Stomach smooth muscle (tissue), 2 donors: ENCODE data around the gene MTMR10.
A peak's percentile ranks its signal among the peaks of the same experiment; 100 is the strongest.

Experiments
- H3K27ac ChIP-seq: one replicate; pipeline ENCODE4 v1.7.0; 2013; ENCODE audit warnings: mild to moderate bottlenecking, low read length, inconsistent platforms
- H3K27me3 ChIP-seq, 2 donors: one replicate each; pipeline ENCODE4 v1.7.0; 2013; ENCODE audit warnings: low read length in 2 of 2; ENCODE audit not compliant: insufficient read depth in 2 of 2, control insufficient read depth in 1 of 2
- H3K36me3 ChIP-seq, 2 donors: one replicate each; pipeline ENCODE4 v1.7.0; 2013; ENCODE audit warnings: low read length in 2 of 2; ENCODE audit not compliant: control insufficient read depth in 2 of 2, insufficient read depth in 2 of 2
- H3K4me1 ChIP-seq: one replicate; pipeline ENCODE4 v1.7.0; 2013; ENCODE audit warnings: low read length; ENCODE audit not compliant: control insufficient read depth, insufficient read depth
- H3K4me3 ChIP-seq, 2 donors: one replicate each; pipeline ENCODE4 v1.7.0; 2013; ENCODE audit warnings: low read length in 2 of 2
- H3K9ac ChIP-seq, 2 donors: one replicate each; pipeline ENCODE4 v1.7.0; 2013; ENCODE audit warnings: low read length in 2 of 2, mild to moderate bottlenecking in 1 of 2
- H3K9me3 ChIP-seq, 2 donors: one replicate each; pipeline ENCODE4 v1.7.0; 2013; ENCODE audit warnings: low read length in 2 of 2; ENCODE audit not compliant: control insufficient read depth in 2 of 2
- donor health status: healthy.
- donor health status: Pancreatic carcinoma.

MTMR10 gene

DNA sequence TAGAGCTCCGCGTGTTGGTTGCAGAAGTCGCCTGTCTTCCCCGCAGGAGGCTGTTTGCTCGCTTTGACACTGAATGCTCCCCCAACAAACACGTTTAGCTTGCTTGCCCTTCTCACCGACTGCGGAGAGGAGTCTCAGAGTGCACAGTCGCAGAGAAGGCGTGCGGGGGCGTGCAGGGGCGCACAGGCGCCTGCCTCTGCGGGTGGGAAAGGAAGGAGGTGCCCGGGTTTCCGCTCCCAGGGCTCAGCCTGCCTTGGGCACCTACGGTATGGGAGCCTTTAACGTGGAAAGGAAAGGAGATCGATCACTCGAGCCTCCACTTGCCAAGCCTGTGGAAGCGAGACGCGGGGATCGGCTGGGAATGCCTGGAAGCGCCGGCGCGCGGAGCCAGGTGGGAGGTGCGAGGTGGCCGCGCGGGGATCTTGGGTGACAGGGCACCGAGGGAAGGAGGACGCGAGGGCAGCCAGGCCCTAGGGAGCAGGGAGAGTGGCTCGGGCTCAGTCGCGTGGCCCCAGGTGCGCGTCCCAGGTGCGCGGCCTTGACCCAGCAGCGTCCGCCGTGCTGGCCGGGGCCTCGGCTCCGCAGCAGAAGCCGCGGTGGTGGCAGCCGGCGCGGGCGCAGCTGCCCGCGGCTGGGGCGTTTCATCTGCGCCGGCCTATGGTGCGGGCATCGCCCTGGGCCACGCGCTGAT is 87.8 kb downstream of the MTMR10 start, which contains the start of gene FAN1:
FAN1 (plus strand) TSS at position 419 of the 691 bp plus-strand sequence. CDS start 749 bp downstream, outside the sequence.
- H3K9me3 ChIP-seq = no peaks in the 10 kb centered on the region
- peak within 1 kb of the TSS; percentile 96 to 97 for H3K4me3 ChIP-seq
- peak within 1 kb of the TSS; percentile 46 for H3K27ac ChIP-seq
- H3K36me3 ChIP-seq = peaks cover 0 to 3% of the 10 kb centered on the region in 2 donors
- peak within 1 kb of the TSS; percentile 80 to 82 for H3K9ac ChIP-seq
- peaks cover 6% of the 10 kb centered on the region for H3K4me1 ChIP-seq
- H3K27me3 ChIP-seq = no peaks in the 10 kb centered on the region

DNA sequence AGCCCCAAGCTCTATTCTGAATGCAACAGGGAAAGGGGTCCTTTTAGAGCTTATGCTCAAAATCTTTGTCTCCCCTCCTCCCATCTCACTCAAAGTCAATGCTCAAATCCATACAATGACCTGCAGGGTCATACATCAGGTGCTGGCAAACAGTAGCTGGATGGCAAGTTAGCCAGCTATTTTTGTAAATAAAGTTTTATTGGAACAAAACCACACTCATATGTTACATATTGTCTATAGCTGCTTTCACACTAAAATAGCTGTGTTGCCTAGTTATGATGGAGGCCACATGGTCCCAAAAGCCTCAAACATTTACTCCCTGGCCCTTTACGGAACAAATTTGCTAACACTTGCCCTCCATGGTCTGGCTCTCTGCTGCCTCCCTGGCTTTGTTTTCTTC is 89.5 kb downstream of the MTMR10 start:
- Histone ChIP-seq H3K27ac (no peak overlapping the region), H3K9ac (no peak overlapping the region), H3K9me3 (no peaks in the 10 kb centered on the region), H3K27me3 (no peaks in the 10 kb centered on the region), H3K4me1 (peaks cover 6% of the 10 kb centered on the region), H3K4me3 (no peak overlapping the region), H3K36me3 (no peaks in the 10 kb centered on the region)

DNA sequence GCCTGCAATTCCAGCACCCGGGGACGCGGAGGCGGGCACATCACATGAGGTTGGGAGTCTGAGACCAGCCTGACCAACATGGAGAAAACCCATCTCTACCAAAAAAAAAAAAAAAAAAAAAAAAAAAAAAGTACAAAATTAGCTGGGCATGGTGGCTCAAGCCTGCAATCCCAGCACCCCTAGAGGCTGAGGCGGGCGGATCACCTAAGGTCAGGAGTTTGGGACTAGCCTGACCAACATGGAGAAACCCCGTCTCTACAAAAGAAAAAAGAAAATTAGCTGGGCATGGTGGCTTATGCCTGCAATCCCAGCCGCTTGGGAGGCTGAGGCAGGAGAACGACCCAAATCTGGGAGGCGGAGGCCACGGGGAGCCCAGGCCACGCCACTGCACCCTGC is 95.2 kb downstream of the MTMR10 start:
- H3K9me3 ChIP-seq = no peaks in the 10 kb centered on the region
- no peaks in the 10 kb centered on the region for H3K27me3 ChIP-seq
- no peaks in the 10 kb centered on the region for H3K4me1 ChIP-seq

DNA sequence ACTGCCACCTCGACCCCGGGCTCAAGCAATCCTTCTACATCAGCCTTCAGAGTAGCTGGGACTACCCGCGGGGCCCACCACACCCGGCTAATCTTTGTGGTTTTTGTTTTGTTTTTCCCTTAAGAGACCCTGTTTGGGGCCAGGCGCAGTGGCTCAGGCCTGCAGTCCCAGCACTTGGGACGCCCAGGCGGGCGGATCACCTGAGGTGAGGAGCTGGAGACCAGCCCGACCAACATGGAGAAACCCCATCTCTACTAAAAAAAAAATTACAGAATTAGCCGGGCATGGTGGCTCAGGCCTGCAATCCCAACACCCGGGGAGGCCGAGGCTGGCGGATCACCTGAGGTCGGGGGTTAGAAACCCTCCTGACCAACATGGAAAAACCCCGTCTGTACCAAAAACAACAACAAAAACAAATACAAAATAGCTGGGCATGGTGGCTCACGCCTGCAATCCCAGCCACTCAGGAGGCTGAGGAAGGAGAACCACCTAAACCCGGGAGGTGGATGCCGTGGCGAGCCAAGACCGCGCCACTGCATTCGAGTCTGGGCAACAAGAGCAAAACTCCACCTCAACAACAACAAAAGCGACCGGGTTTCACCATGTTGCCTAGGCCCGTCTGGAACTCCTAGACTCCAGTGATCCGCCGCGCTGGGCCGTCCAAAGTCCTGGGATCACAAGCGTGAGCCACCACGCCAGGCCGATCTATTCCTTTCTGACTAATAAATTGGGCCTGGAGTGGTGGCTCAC is 95.8 kb downstream of the MTMR10 start:
- H3K9me3 ChIP-seq = no peaks in the 10 kb centered on the region
- no peak overlapping the region for H3K4me3 ChIP-seq
- H3K36me3 ChIP-seq = no peaks in the 10 kb centered on the region
- H3K9ac ChIP-seq = no peak overlapping the region
- H3K27me3 ChIP-seq = no peaks in the 10 kb centered on the region
- H3K4me1 ChIP-seq = no peaks in the 10 kb centered on the region
- no peak overlapping the region for H3K27ac ChIP-seq

More for the DNA sequence above, 95.2 kb downstream of the MTMR10 start:
- Histone ChIP-seq H3K9ac (no peak overlapping the region), H3K27ac (no peak overlapping the region), H3K36me3 (no peaks in the 10 kb centered on the region), H3K4me3 (no peak overlapping the region)

DNA sequence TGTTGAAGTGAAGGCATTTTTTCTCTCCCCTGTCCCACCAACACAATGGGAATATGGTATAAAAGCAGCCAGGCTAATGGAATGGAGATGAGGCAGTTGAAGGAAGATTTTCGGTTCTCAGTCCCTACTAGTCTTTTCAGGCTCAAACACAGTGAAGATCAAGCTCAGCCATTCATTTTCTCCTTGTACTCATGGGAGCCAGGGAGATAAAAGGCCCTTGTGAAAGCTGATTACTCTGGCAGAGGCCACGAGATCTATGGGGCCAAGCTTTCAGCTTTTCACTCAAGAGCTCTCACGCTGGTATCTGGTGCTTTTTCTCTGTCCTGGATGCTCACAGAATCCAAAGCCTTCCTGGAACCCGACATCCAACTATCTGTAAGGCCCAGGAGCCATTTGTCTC is 102.2 kb downstream of the MTMR10 start:
- Histone ChIP-seq H3K4me1 (no peaks in the 10 kb centered on the region), H3K27me3 (no peaks in the 10 kb centered on the region), H3K4me3 (no peak overlapping the region), H3K9me3 (no peaks in the 10 kb centered on the region), H3K27ac (no peak overlapping the region), H3K36me3 (no peaks in the 10 kb centered on the region), H3K9ac (no peak overlapping the region)
